GM18519 (cell line): Measurements from ENCODE around the gene SLC24A3.

Experiments used
- ATAC-seq: cut with Tn5 transposase; IDR thresholded peaks from one replicate; pipeline ENCODE4 v1.9.1; 2021; ENCODE audit warnings: mild to moderate bottlenecking, moderate library complexity; ENCODE audit not compliant: unreplicated experiment, low FRiP score

The SLC24A3 gene

GRCh38 chr20:19491241-19491640 is 278.8 kb downstream of the SLC24A3 start:
- ATAC-seq, result no peak

- ATAC-seq, result no peak
These were observed 279.7 kb downstream of the SLC24A3 start for GRCh38 chr20:19492116-19492515.

- no peak for ATAC-seq
These were observed 280.4 kb downstream of the SLC24A3 start for GRCh38 chr20:19492687-19493336.

GRCh38 chr20:19493794-19494495 is 281.5 kb downstream of the SLC24A3 start:
- no peak for ATAC-seq

GRCh38 chr20:19495905-19496703 is 283.7 kb downstream of the SLC24A3 start:
- ATAC-seq, result no peak

GRCh38 chr20:19497064-19497463 is 284.6 kb downstream of the SLC24A3 start:
- no peak for ATAC-seq

GRCh38 chr20:19498756-19499155 is 286.3 kb downstream of the SLC24A3 start:
- no peak for ATAC-seq

GRCh38 chr20:19501476-19502115 is 289.2 kb downstream of the SLC24A3 start:
- no peak for ATAC-seq

GRCh38 chr20:19502169-19502568 is 289.7 kb downstream of the SLC24A3 start:
- no peak for ATAC-seq

GRCh38 chr20:19504251-19504650 is 291.8 kb downstream of the SLC24A3 start:
- no peak for ATAC-seq

GRCh38 chr20:19506021-19506420 is 293.6 kb downstream of the SLC24A3 start:
- ATAC-seq, result no peak

GRCh38 chr20:19508449-19508848 is 296.0 kb downstream of the SLC24A3 start:
- no peak for ATAC-seq

- no peak for ATAC-seq
These were observed 298.2 kb downstream of the SLC24A3 start for GRCh38 chr20:19510611-19511010.

GRCh38 chr20:19511931-19512330 is 299.5 kb downstream of the SLC24A3 start:
- ATAC-seq, result no peak

- ATAC-seq, result no peak
These were observed 300.6 kb downstream of the SLC24A3 start for GRCh38 chr20:19512886-19513677.

GRCh38 chr20:19515074-19515473 is 302.6 kb downstream of the SLC24A3 start:
- ATAC-seq, result no peak

- ATAC-seq, result no peak
These were observed 307.0 kb downstream of the SLC24A3 start for GRCh38 chr20:19519466-19519865.

GRCh38 chr20:19520261-19520660 is 307.8 kb downstream of the SLC24A3 start:
- no peak for ATAC-seq

- no peak for ATAC-seq
These were observed 309.8 kb downstream of the SLC24A3 start for GRCh38 chr20:19522071-19522801.
